ENCODE data around the gene EMP3.
"Not testable (repeated sequence)": the region's sequence is repeated elsewhere in the genome, so short reads cannot be mapped to it uniquely, and the experiment has no call there.

The EMP3 gene

GRCh38 chr19:48325265-48325910 lies at the start of gene EMP3:
Gene EMP3, plus strand, starts transcription at chr19:48325552. Its CDS starts 1,293 bp downstream, at chr19:48326845.
- peak; percentile 34 to 35 for ATAC-seq

- no peak for ATAC-seq
Observed at GRCh38 chr19:48279747-48280146, 45.6 kb upstream of the EMP3 start.

DNA sequence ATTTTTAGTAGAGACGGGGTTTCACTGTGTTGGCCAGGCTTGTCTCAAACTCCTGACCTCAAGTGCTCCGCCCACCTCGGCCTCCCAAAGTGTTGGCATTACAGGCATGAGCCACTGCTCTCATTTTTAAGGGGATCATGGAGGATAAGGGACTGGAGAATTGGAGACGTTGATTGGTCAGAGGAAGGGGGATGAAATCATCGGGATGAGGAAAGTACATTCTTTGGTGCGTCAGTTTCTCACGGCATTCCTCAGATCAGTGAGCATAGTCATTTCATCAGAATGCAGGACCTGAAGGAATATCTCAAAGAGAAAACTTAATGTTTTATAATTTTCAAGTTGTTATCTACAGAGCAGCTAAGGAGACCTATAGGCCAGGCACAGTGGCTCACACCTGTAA lies 41.4 kb upstream of the EMP3 start:
- ATAC-seq: no peak

- ATAC-seq: no peak
Observed at GRCh38 chr19:48284896-48285295, 40.5 kb upstream of the EMP3 start.

DNA sequence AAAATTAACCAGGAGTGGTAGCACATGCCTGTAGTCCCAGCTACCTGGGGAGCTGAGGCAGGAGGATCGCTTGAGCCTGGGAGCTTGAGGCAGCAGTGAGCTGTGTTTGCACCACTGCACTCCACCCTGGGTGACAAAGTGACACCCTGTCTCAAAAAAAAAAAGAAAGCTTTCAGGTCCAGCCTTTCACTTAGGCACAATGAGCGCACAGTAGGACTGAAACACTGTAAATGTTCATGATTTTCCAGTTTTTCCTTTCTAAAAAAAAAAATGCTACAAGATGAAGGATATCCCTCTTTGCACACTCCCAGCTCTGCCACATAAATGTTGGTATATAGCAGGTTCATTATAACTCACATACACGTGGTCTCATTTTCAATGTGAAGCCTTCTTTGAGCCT lies 37.6 kb upstream of the EMP3 start:
- no peak for ATAC-seq

GRCh38 chr19:48290401-48290770 lies 35.0 kb upstream of the EMP3 start:
- no peak for ATAC-seq

DNA sequence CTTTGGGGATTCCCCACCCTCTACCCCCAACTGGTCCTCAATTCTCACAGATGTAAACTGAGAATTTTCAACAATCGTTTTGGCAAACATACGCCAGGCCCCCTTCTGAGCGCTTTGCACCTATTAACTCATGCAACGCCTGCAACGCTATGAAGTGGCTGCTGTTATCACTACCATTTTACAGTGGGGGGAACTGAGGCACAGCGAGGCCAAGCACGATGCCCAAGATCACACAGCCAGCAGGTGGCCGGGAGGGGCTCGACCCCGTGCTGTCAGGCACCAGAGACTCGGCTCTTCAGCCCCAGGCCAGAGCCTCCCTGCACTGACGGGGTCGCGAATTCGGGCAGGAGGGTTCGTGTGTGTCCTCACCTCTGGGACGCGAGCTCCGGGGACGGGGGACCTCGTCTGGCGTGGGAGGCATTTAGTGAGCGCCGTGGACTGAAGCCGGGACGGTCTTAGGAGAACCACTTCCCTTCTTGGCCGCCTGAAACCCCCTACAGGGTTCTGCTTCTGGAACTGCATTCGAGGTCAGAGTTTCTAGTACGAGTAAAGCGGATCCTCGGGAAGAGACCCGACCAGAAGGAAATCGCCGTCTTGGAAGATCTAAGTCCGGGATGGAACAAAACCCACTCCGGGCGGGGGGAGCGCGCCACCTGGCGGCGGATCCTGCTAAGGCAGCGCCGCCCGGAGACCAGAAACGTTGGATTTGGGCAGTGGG lies 34.4 kb upstream of the EMP3 start:
- peak; percentile 45 to 67 for ATAC-seq

GRCh38 chr19:48291489-48291815 lies 33.9 kb upstream of the EMP3 start:
- not testable (repeated sequence) for ATAC-seq

GRCh38 chr19:48292798-48293197 lies 32.6 kb upstream of the EMP3 start:
- ATAC-seq: no peak

DNA sequence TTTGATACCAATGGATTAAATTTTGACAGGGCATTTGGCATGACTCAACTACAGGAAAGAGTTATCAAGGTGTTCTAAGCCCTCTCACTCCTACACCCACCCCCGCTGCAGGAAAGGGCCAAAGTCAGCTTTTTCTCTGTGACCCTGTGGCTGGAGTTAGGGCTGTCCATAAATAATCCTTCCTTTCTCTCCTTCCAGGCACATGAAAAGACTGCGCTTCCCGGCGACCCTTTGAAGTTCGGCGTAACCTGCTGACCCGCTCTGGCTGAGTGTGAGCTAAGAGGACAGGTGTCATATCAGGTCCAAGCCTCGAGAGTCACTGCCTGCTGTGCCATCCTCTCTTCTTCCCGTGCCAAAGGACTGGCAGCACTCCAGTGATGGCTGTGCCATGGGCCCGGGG lies 29.9 kb upstream of the EMP3 start:
- ATAC-seq: no peak

DNA sequence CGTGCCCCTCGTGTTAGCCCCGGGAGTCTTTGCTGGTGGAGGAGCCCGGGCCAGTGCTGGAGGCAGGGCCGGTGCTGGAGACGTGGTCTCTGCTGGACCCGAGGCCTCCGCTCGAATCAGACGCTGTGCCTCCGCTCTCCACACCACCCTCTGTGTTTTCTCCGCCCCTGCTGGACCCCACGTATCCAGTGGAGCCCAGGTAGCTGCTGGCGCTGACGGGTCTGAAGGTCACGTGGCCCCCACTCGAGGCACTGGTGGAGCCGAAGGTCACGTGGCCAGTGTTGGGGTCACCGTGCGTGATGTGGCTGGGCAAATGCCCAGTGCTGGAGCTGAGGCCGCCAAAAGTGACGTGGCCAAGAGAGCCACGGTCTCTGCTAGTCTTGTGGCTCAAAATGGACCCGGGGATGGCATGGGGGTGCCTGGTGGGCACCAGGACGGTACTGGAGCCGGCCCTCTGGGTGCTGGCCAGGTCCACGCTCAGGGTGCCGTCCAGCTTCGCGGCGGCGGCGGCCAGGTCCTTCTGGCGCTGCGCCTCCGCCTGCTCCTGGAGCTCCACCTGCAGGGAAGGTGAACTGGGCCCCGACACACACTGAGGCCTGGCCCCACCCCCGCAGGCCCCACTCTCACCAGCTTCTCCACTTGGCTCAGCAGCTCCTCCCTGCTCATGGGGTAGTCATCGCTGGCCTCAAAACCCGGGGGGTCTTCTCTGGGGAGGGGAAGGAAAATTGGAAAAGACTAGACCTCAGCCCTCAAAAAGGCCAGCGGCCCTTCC lies 28.2 kb upstream of the EMP3 start:
- no peak for ATAC-seq

- no peak for ATAC-seq
Observed at GRCh38 chr19:48297975-48298374, 27.4 kb upstream of the EMP3 start.

- ATAC-seq: no peak
Observed at GRCh38 chr19:48301886-48302599, 23.3 kb upstream of the EMP3 start.

GRCh38 chr19:48302600-48302959 lies 22.8 kb upstream of the EMP3 start:
- no peak for ATAC-seq

DNA sequence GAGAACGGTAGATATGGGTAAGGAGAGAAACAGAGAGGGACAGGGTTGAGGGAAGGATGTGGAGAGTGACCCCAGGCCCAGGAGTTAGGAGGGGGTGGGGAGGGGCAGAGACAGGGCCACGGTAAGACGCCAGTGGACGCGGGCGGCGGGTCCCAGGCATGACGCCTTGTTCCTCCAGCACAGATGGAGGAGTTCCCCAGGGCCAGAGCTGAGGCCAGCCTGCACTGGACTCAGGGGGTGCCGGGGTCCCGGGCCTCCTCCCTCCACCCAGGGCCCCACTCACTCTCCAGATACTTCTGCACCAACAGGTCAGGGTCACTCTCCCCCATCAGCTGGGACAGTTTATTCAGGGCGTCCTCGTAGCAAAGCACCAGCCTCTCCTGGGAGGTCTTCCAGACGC lies 22.0 kb upstream of the EMP3 start:
- ATAC-seq: no peak

DNA sequence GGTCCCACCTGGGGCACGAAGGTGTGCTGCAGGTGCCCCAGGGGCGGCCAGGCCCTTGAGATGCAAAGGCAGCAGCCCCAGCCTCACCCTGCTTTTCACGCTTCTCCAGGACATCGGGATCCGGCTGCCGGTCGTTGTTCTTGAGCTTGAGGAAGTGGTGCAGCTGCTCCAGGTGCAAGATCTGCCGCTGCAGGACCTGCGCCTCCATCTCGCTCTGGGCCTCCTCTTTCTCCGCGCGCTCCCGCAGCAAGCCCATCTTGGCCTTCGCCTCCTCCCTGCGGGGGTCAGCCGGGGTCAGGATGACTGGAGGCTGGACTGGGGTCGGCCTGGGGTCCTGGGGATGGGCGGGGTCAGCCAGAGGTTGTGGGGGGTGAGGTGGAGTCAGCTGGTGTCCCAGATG lies 21.5 kb upstream of the EMP3 start:
- no peak for ATAC-seq

DNA sequence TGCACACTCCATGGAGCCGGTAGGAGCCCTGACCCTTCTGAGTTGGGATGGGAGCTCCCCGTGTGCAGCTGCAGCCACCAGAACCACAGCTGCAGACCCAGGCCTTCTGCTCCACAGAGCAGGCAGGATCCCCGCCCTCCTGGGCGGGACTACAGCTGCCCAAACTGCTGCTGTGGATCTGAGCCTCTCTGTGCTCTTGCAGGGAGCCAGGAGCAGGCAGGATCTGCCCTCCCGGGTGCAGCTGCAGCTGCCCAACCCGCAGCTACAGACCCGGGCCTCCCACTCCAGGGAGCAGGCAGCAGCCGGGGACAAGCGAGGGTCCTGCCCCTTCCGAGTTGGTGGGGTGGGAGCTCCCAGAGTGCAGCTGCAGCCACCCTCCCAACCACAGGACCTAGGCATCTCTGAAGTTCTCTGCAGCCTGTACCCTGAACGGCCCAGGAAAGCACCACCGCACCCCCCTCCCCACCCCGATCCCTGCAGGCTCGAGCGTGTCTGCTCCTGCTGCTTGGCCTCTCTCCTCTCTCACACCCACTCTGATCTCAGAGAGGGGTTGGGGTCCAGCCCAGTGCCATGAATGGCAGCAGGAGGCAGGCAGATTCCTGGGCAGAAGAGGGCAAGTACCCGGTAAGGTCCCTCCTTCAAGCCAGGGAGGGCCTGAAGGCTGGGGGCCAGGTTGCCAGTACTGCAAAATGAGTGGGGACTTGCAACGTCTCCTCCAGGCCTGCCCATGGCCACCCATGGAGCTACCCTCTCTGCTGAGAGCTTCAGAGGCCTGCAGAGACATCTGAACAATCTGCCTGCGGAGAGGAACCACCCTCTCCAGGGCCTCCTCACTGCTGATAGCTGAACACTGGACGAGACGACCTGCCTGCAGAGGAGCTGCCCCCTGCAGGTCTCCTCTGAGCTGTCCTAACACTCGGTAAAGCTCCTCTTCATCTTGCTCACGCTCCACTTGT lies 16.4 kb upstream of the EMP3 start:
- ATAC-seq: no peak

DNA sequence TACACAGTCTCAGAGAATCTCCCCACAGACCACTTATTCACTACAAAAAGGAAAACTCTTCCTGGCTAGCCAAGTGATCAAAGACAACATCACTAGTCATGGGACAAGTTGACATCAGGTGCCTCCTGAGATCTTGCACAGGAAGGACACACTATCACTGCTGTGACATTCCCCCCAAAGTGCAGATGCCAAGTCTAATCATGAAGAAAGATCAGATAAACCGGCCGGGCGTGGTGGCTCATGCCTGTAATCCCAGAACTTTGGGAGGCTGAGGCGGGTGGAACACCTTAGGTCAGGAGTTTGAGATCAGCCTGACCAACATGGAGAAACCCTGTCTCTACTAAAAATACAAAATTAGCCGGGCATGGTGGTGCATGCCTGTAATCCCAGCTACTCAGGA lies 15.6 kb upstream of the EMP3 start:
- ATAC-seq: not testable (repeated sequence)

DNA sequence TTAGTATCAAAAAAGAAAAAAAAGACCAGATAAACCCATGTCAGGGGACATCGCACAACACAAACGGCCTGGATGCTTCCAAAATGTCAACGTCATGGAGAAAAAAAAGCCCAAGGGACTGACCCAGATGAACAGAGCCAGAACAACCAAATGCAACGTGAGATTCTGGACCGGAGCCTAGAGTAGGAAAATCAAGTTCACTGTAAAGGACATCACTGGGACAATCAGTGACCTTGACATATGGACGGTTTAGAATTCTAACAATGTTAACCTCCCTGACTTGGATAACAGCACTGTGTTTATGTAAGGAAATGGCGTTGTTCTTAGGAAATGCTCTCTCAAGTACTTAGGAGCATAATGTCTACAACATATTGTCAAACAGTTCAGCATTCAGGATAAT lies 15.1 kb upstream of the EMP3 start:
- ATAC-seq: no peak

DNA sequence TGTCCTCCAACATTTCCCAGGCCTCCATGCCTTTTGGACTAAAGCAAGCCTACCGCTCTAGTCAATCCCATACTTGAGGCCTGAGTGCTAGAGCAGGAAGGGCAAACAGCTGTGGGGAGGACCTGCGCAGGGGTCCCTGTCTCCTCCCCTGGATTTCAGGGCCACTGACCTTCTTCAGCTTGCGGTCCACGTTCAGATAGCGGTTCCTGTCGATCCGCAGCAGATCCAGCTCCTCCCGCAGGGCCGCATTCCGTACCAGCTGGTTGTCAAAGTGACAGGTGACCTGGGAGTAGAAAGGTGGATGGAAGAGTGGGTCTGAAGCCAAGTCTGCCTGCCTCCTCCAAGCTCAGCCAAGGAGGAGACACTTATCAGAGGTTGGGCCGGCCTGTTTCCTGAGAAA lies 14.0 kb upstream of the EMP3 start:
- no peak for ATAC-seq

DNA sequence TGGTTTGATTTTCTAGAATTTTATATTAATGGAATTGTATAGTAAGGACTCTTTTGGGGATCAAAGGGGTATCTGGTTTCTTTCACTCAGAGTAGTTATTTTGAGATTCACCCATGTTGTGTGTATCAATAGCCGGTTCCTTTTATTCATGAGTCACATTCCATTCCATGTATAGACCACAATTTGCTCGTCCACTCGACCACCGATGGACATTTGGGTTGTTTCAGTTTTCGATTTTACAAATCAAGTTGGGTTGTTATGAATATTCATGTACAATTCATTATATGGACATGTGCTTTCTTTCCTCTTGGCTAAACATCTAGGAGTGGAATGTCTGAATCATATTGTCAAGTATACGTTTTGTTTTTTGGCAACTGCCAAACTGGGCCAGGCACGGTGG lies 9.6 kb upstream of the EMP3 start:
- ATAC-seq: no peak

DNA sequence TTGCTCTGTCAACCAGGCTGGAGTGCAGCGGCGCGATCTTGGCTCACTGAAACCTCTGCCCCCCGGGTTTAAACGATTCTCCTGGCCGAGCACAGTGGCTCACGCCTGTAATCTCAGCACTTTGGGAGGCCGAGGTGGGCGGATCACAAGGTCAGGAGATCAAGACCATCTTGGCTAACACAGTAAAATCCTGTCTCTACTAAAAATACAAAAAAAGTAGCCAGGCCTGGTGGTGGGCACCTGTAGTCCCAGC lies 7.7 kb upstream of the EMP3 start:
- not testable (repeated sequence) for ATAC-seq
